CMK (cell line): ENCODE data around the gene SGTA.

Experiments
- DNase-seq: peaks from one replicate; pipeline ENCODE4 v3.0.0-alpha.2; 2010; ENCODE audit warnings: low read depth

Gene SGTA

DNA sequence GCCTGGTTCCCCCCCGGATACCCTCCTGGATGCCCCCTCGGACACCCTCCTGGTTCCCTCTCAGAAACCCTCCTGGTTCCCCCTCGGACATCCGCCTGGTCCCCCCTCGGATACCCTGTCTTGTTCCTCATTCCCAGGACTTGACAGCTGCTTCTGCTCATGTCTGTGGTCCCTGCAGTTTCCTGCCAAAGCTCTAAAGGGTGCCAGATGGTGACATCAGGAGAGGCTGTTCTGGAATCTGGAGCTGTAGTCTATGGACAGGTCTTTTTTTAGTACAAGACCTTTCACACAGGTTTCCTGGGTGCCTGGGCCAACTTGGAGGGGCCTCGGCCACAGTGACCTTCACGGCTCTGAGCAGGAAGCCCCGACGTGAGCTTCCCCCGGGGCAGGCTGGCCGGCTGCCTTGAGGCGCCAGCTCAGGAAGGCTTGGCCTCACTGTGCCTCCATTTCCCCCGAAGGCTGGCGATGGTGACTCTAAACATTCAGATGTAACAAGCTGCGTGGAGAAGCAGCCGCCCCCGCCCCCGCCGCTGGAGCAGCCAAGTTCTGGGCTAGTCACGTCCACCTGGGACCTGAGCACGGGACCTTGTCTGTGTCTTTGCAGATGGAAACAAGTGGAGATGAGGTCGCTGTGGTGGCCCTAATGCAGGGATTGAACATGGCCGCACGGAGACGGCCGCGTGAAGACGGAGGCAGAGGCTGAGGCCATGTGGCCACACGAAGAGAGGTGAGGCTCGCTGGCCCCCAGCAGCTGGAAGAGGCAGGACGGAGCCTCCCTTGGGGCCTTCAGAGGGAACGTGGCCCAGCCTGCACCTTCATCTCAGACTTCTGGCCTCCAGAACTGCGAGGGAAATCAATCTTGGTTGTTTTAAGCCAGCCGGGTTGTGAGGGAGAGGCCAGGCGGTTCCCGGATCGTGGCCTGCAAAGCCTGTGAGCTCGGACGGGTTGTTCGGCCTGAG, 12.7 kb downstream of the SGTA start:
- DNase-seq: no peak

DNA sequence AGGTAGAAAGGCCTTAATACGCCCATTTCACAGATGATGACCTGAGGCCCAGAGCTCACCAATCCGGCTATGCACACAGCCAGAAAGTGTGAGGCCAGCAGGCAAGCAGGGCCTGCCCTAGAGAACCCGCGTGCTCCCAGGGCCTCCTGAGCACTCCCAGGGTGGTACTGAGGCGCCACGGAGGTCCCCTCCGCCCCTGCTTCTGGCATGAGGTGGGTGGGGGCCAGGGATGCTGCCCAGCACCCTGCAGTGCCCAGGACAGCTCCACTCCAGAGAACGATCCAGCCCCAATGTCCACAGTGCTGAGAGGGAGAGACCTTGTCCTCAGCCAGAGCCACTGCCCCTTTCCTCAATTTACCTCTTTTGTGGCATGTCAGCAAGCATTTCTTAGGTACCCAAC, 13.9 kb downstream of the SGTA start:
- DNase-seq: no peak

DNA sequence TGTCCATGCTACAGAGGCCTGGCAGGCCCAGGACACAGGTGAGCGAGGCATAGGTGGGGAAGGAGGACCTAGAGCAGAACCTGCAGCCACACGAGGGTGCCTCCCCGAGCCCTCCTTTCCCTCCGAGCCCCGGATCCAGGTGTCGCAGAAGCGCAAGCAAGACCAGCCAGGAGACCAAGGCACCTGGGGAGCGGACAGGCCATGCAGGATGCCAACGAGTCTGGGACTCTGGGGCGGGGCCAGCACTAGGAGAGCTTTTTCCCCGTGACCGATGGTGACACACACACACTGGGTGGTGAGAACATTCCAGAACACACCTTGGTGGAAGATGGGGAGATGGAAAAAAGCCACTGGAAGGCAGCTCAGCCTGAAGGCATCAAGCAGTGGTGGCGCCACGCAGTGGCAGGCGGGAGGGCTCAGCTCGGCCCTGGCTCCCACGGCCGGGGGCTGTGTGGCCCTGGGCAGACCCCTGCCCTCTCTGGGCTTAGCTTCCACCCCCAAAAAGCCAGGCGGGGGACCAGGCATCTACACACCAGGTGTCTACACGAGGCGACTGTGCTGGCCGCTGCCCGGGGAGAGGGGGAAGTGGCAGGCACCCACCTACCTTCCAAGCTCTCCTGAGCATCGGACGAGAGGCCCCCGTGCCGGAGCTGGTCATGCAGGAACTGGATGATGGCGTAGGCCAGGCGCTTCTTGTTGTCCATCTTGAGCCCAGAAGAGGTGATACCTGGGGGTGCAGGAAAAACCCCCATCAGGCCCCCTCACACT, 14.5 kb downstream of the SGTA start:
- DNase-seq: no peak

DNA sequence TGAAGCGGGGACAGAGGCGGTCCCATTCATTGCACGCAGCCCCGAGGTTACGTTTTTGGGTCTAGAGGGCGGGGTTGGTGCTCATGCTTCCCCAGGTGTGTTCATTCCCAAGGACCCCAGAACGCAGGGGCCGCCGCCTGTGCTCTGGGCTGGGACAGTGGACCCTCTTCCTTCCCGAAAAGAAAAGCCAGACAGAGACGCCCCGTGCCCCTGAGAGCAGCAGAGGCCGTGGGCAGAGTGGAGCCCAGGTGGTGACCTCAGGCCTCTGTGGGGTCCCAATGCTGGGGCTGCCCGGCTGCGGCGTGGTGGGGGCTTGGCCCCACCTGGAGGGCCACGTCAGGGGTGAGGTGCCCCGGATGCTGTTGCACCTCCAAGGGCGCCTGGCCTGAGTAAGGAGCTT, 15.4 kb downstream of the SGTA start:
- no peak for DNase-seq

DNA sequence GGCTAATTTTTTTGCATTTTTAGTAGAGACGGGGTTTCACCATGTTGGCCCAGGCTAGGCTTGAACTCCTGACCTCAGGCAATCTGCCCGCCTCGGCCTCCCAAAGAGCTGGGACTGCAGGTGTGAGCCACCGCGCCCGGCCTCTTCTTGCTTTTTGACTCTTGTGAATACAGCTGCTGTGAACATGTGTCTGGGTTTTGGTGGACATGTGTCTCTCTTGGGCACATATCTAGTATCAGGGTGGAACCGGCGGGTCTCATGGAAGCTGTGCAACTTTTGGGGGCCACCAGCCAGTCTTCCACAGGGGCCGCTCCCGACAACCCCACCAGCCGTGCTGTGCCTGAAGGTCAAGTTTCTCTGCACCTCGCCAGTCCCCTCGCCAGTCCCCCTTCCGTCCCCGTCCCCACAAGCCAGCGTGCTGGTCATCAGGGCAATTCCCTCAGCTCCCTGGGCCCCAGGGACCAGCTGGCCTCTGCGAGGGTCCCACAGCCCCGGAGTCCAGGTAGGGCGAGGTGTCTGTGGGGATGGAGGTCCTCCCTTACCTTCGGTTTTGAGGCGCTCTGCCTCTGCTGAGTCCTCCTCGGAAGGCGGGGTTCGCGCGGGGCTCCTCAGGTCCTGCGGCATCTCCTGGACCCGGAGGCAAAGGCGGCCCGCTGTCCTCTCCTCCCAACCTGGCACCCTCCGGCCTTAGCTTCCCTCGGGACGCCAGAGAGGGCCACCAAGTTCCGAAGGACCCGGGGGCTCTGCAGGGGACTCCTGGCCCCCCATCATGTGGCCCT, 16.3 kb downstream of the SGTA start:
- no peak for DNase-seq

DNA sequence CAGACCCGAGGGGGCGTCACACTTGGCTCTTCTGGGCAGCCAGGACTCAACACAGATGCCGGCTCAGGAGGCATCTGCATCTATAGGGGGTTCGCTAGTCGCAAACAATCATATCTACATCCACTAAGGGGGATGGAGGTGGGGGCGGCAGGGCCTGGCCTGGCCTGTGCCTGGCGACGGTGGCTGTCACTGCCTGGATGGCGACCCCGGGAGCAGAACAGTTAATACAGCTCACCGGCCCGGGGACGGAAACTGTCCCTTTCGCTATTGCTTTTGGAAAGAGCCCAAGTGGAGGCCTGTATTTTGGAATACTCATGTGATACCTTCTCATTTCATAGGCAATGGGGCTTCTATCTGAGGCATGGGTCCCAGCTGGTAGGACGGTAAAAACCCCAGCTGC, 17.7 kb downstream of the SGTA start:
- no peak for DNase-seq

DNA sequence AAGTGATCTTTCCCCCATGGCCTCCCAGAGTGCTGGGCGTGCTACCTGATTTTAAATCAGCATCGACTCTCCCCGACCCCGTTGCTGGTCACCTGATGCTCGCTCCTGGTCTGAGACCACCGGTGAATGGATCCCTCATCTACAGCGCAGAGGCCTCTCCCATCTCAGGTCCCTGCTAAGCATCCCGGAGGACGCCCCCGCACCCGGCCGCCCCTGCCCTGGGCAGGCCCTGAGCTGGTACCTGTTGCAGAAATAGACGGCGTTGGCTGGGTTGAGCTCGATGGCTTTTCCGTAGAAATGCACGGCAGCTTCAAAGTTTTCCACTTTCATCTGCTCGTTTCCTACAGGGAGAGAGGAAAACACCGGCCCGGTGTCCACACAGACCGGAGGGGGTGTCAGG, 18.1 kb downstream of the SGTA start:
- no peak for DNase-seq

DNA sequence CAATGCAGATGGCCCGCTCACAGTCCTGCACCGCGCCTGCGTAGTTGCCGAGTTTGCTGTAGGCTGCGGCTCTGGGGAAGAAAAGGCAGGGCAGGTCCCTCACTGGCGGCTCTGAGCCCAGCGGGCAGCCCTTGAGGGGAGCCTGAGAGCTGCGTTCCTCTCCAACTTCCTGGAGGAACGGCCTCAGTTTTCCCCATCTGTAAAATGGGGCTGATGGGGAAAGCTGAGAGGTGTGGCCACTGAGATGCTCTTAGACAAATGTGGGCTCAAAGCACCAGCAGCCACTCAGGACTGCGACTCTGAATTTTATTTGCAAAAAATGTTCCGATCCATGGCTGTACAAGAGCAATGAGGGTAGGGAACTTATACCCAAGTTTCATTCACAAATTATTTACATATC, 19.4 kb downstream of the SGTA start:
- DNase-seq: no peak

DNA sequence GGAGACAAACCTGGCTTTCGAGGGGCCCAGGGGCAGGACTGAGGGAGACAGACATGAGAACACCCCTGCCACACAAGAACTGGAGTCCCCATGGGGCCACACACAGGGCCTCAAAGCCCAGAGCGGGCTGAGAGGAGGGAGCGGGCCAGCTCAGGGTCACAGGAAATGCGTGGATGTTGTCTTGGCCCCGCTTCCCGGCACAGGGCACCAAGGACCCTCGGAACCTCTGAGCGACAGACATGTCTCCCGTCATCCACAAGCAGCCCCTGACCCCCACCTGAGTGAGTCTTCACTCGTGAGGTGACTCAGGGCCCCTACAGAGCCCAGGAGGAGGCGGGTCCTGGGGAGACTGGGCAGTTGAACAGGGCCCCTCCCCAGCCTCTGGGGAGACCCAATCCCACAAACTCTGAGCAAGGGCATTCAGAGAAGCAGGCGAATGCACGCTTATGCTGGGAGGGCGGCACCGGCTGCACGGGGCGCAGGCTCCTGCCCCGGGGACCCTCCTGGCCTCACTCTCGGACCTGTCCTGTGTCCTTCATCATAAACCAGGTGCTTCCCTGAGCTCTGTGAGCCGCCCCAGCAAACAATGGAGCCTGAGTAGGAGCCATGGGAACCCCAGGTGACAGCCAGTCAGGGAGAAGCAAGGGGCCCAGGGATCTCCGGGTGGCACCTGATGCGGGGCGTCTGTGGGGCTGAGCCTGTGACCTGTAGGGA, 20.1 kb downstream of the SGTA start:
- DNase-seq: no peak

DNA sequence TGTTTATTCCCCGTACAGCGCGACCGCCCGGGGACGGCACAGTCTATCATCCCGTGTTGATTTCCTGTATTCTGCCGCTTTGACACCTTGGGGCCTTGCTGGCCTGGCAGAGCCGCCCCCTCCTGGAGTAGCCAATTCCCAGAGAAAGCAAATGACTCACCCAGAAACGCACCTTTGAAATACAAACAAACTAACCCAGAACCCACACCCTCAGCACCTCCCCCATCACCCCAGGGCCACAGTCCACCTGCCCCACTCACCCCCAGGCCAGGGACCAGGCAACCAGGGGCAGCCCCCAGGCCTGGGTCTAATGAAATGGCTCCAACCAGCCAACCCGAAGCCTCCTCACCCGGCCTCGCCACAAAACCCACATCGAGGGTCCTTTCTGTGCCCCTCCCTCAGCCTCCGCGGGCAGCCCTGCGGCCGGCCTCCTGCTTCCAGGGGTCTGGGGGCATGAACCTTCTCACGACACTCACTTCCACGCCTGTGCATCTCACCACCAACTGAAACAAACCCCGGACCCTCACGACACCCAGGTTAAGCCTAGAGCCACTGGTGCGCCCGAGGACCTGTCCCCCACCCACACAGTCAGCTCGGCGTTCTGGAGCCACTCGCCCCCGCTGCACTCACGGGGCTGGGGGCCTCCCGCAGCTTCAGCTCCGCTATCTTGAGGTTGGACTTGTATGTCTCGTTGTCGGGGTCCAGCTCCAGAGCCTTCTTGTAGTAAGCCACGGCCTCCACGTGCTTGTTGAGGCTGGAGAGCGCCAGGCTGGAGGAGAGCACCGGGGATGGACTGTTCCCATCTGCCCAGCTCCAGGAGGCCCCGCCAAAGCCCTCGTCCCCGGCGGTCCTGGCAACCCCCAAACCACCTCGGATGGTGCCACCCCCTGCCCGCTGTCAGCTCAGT, 20.9 kb downstream of the SGTA start:
- DNase-seq: no peak

DNA sequence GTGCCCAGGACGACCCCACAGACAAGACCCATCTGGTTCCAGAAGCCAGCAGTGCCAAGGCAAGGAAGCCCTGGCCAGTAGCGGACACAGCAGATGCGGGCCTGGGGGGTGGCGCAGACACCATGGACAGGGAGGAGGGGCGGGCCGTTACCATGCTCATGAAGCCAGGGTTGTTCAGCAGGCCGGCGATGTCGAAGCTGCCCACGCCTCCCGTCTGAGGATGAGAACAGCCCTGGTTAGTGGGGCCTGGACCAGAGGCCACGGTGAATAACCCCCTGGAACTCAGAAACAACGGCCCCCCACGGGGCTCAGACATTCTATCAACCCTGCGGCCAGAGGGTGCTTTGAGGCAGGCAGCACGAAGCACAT, 21.8 kb downstream of the SGTA start:
- DNase-seq: no peak

DNA sequence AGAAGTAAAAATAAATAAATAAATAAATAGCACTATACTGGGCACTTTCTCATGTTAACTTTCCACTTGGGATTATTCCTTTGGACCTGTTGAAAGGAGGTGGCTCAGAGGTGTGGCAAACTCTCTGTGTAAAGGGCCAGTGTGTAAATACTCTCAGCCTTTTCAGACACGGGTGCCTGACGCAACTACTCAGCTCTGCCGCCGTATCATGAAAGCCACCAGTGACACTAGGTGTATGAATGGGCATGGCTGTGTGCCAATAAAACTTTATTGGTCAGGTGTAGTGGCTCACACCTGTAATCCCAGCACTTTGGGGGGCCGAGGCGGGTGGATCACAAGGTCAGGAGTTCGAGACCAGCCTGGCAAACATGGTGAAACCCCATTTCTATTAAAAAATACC, 23.1 kb downstream of the SGTA start:
- no peak for DNase-seq

DNA sequence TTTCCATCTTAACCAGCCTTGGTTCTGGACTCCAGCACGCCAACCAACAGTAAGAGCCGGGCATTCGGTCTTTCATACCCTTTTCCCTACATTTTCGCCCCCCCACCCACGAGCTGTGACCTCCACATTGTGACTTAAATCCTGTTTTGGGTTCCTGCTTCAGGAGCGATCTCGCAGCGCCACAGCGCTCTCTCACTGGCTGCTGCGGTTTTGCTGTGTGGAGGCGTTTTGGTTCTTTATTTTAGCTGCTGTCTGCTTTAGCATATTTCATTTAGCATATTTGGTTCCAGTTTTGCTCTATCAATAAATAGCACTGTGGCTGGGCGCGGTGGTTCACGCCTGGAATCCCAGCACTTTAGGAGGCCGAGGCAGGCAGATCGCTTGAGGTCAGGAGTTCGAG, 23.7 kb downstream of the SGTA start:
- no peak for DNase-seq

DNA sequence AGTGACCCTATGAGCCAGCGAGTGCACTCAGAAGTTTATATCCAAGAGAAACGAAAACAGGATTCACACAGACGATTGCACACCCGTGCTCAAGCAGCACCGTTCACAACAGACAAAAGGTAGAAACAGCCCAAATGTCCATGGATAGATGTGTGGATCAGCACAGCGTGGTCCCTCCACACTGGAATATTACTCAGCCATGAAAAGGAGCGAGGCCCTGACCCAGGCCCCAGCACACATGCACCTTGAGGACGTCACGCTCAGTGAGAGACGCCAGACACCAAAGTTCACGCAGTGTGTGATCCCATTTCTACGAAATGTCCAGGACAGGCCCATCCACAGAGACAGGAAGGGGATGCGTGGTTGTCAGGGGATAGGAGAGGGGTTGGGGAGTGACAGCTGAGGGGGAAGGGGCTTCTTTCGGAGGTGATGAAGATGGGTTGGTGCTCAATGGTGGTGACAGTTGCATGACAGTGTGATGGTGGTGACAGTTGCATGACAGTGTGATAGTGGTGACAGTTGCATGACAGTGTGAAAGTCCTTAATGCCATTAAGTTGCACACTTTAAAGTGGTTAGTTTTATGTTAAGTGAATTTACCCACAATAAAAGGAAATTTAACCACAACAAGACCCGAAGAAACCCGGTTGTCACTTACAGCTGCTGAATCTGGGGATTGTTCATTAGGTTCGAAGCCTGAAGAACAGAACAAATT, 24.3 kb downstream of the SGTA start:
- no peak for DNase-seq

DNA sequence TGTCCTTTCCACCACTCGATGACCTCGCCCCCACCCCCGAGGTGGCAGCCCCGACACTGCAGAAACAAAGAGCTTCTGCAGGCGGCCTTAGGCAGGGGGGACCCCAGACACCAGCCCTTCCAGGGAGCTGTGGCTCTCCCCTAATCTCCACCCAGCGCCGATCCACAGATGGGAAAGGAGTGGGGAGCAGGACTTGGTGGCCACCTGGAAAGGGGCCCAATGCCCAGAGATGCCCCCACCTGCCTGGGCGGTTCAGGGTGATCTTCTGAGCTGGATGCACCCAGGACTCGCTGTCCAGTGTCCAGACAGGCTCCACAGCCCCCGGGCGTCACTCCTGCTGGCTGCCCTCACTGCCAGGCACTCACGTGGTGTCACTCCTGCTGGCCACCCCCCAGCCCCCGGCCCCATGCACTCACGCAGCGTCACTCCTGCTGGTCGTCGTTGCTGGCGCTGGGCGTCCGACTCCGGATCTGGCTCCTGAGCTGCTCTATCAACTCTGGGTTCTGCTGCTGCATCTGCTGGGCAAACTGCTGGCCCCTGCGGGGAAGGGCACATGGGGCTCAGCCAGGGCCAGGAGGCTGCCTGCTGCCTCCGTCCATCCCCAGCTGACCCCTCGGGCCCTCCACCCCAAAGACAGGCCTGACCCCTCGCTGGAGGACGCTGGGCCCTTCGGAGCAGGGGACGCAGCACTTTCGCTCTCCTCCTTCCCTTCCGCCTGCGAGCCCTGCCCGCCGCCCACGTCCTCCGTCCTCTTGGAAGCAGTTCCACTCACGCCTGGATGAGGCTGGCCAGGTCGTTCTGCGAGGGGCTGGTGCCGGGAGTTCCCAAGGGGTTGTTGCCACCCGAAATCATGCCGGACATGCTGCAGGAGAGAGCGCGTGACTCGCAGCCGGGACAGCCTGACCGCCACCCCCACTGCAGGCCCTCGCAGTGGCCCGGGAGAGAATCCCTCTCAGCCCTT, 25.9 kb downstream of the SGTA start:
- no peak for DNase-seq

DNA sequence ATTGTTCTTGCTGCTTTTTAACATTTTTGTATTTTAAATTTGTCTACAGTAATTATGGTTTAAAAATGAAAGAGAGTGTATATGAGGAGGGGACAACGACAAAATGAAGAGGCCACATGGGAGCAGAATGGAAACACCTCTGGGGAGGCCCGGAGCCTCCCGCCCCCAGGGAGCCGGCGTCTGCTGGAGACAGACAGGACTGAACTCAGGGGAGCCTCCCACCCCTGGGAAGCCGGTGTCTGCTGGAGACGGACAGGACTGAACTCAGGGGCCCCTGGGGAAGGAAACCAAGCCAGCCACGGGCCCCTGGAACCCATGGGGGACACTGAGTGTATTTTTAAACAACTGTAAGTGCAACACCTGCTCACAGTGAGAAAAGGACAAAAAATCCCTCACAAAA, 26.6 kb downstream of the SGTA start:
- DNase-seq: no peak

DNA sequence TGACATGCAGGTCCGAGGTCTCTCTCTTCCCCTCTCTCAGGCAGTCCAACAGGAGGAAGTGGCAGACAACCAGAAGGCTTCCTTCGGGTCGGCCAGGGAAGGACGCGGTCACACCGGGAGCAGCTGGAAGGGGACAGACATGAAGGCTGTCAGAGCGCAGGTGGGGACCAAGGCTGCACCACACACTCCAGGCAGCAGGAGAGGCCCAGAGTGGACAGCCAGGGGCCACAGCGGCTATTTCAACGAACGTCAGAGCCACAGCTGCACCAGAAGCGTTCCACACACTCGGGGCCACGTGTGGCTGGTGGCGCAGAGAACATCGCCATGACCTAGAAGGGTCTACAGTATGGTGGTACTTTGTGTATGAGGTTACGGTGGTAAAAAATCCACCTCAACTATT, 27.3 kb downstream of the SGTA start:
- DNase-seq: no peak

DNA sequence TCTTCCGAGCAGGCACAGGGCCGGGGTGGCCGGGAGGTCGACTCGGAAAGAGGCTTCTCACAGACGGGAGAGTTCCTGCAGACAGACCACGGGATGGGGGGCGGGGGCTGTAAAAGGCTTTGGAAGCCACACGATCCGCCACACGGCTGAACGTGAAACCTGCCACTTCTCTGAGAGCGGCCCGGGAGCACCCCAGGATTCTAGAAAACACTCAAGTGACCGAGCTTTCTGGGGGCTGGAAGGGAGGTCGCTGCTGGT, 27.7 kb downstream of the SGTA start:
- no peak for DNase-seq

DNA sequence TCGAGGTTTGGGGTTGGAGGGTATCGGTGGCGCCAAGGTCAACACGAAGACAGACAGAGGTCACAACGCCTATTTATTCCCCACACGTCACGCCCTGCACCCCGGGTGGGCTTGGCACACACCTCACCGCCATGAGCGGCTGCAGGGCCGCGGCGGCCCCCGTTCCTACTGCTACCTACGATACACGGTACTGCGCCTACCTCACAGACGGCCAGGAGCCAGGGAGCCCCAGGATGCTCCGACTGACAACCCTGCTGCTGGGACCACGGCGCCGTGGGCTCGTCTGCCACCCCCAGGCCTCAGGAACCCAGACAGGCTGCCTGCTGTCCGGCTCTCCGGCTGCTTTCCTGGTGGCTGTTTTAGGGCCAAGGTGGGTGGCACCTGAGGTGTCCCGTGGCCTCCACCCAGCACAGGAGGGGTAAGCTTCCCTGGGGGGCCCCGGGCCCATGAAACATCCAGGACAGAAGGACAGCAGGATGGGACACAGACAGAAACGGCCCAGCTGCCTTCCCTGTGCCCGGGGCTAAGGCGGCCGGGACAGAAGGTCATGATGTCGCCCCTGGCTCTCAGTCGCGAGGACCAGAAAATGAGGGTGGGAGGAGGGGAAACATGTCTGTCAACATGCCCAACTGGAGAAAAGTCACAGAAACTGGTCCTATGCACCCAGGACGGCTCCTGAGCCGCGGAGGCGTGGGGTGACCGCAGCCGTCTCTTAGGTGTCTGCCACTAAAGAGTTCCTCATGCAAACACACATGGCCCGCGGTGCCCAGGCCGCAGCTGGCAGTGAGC, 28.2 kb downstream of the SGTA start:
- DNase-seq: no peak
